TTC549 (cell line): Measurements from ENCODE around the gene KSR2.
"Not testable (repeated sequence)": the region's sequence is repeated elsewhere in the genome, so short reads cannot be mapped to it uniquely, and the experiment has no call there.

ENCODE experiments used
- FAIRE-seq: peaks from 2 replicates; lab custom pipeline; 2012; peaks lifted over from hg19 to GRCh38; lab: Jason Lieb, UNC

Gene KSR2

DNA sequence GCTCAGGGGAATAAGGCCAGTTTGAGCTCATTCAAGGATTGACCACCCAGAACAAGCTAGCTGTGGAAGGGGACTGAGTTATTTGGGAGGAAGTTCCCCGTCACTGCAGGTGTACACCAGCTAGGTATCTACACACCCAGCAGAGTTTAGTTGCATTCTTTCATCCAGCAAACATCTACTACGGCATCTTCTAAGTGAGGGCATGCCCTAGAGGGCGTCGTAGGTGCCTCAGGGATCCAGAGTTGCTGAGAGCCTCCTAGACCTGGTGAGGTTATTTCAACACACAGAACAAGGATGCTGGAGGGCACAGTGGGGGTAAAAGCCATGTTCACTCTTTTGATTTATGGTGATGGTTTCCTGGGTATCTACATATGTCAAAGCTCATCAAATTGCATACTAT lies 149.6 kb downstream of the KSR2 start:
- FAIRE-seq: no peak

DNA sequence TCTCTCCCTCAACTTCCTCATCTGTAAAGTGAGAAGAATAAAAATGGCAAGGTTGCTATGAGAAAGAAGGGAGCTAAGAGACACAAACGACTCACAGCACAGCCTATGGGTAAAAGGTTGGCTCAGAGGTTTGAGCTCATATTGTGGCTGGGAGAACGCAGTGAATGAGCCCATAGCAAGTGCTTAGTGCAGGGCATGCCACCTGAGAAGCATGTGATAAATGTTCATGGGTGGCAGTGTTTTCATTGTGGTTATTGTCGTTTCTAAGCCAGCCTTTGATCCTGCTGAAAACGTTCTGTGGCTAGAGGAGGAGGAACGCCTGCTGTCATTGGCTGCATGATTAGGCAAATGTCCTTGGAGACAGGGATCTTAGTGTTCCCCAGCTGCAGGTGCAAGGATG lies 150.4 kb downstream of the KSR2 start:
- FAIRE-seq: no peak

DNA sequence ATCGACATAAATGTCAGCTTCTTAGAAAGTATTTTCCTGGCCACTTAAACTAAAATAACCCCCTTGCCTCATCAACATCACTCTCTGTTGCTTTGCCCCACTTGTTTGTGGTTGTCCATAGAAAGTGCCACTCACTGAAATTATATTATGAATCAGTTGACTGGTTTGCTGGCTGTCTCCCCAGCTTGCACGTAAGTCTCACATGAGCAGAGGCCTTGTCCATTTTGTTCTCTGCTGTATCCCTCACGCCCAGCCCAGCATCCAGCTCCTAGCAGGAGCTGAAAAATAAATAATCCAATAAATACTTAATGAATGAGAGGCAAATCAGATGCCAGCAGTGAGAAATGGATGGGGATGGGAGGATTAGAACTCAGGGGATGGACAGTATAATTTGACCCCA lies 159.3 kb downstream of the KSR2 start:
- FAIRE-seq: no peak

DNA sequence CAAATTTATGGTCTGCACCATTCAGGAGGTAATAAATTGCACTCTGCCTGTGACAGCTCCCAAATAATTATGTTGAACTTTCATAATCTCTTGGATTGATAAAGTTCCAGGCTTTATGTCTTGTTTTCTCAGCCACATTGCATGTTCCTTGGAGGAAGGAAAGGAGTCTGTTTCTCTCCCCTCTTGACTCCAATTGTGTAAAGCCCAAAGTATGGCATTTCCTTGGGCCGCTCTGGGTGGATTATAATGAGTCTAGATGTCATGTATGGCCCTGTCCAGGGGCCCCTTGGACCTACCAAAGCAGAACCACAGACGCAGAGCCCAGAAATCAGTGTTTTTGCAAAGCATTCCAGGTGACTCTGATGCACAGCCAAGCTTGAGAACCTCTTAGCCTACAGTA lies 160.8 kb downstream of the KSR2 start:
- no peak for FAIRE-seq

DNA sequence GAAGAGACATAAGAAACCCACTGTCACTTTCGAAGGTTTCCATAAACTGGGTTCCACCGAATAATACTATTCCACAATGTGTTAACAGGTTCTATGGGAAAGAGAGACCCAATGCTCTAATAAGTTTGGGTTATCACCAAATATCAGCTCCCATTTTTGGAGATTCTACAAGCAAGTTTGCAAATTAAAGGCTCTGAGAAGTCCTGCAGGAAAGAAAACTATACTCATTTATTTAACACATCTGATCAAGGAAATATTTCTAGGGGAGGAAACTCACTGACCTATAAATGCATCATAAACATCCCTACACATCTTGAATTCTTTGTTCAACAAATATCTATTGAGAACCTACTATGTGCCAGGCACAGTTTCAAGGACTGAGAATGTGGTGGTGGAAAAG lies 161.4 kb downstream of the KSR2 start:
- FAIRE-seq: no peak

DNA sequence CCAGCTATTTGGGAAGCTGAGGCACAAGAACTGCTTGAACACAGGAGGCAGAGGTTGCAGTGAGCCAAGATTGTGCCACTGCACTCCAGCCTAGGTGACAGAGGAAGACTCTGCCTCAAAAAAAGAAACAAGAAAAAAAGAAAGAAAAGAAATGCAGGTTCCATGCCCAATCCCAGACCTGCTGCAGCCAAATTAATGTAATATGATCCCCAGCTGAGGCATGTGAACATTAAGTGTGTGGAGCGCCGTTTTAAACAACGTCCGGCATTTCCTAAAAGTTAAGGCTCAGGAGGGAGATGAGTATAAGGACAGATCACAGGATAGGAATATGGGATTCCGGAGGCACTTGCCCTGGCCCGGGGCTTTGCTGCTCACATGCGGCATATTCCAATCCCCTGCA lies 162.9 kb downstream of the KSR2 start:
- FAIRE-seq: no peak

DNA sequence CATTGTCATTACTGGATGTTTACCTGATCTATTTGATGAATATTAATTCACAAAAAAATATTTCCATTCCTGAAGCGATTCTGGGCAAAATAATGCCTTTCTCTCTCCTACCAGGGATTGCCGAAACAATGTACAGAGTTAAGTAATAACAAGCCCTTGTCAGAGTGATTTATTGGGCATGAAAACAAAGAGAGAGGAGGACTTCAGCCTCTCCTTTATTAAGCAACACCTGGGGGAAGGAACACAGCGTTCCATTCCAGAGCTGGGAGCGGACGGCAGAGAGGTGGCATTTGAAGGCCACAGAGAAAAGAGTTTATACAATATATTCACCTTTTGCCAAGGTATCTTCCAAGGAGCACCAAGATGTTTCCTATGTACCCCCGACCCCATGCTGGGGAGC lies 165.8 kb downstream of the KSR2 start:
- FAIRE-seq: no peak

DNA sequence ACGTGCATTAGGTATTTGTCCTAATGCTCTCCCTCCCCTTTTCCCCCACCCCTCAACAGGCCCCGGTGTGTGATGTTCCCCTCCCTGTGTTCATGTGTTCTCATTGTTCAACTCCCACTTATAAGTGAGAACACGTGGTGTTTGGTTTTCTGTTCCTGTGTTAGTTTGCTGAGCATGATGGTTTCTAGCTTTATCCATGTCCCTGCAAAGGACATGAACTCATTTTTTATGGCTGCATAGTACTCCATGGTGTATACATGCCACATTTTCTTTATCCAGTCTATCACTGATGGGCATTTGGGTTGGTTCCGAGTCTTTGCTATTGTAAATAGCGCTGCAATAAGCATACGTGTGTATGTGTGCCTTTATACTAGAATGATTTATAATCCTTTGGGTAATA lies 168.1 kb downstream of the KSR2 start:
- not testable (repeated sequence) for FAIRE-seq

DNA sequence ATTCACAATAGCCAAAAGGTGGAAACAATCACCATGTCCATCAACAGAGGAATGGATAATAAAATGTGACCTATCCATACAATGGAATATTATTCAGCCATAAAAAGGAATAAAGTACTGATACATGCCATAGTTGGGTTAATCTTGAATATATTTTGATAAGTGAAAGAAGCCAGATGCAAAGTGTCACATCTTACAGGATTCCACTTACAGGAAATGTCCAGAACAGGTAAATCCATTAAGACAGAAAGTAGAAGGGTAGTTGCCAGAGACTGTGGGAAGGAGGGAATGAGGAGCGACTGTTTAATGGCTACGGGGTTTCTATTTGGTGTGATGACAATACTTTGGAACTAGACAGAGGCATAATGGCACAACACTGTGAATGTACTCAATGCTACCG lies 171.6 kb downstream of the KSR2 start:
- no peak for FAIRE-seq

DNA sequence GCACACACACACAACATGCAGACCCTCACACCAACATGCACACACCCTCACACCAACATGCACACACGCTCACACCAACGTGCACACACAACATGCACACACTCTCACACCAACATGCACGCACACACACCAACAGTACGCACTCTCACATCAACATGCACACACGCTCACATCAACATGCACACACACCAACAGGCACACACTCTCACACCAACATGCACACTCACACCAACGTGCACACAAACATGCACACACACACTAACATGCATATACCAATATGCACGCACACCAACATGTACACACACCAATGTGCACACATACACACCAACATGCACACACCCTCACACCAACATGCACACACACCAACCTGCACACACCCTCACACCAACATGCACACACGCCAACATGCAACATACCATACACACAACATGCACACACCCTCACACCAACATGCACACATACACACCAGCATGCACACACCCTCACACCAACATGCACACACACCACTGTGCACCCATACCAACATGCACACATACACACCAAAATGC lies 175.8 kb downstream of the KSR2 start:
- no peak for FAIRE-seq

DNA sequence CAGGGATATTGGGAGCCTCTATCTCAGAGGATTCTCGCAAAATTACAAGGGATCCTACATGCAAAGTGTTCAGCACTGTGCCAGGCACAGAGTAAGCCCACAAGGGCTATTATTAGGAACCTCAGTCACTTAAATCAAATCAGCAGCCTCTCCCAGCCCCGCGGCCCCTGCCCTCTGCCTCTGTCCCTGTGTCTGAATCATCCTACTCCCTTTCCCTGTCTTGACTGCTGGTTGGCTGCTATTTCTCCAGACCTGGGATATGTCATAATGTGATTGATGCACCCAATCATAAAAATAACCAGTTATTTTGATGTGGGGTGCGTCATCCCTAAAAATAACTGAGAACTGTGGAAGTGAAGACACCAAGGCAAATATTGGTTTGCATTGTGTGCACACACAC lies 176.3 kb downstream of the KSR2 start:
- FAIRE-seq: no peak

DNA sequence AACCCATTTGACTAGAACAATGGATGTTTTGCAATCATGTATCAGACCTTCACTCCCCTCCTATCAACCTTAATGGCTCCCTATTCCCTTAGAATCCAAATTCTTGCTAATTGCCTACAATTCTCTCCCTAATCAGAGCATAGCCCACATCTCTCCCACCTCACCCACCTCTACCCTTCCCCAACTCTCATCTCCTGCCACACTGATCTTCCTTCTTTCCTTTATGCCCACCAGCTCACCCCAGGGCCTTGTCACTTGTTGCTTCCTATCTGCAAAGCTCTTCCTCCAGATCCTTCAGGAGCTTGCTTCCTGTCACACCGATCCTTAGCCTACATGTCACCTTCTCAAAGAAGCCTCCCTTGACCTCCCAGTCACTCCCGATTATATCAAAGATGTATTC lies 177.8 kb downstream of the KSR2 start:
- FAIRE-seq: no peak

DNA sequence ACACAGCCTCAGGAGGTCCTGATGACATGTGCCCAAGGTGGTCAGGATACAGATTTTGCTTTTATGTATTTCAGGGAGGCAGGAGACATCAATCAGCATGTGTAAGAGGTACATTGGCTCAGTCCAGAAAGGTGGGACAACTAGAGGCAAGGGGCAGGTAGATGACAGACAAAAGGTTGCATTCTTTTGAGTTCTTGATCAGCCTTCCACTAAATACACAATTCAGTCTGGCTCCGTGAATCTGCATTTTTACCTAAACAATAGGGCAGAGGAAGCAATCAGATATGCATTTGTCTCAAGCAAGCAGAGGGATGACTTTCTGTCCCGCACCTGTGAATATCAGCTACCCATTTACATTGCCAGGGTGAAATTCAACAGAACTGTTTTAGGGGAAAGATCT lies 178.6 kb downstream of the KSR2 start:
- FAIRE-seq: no peak

DNA sequence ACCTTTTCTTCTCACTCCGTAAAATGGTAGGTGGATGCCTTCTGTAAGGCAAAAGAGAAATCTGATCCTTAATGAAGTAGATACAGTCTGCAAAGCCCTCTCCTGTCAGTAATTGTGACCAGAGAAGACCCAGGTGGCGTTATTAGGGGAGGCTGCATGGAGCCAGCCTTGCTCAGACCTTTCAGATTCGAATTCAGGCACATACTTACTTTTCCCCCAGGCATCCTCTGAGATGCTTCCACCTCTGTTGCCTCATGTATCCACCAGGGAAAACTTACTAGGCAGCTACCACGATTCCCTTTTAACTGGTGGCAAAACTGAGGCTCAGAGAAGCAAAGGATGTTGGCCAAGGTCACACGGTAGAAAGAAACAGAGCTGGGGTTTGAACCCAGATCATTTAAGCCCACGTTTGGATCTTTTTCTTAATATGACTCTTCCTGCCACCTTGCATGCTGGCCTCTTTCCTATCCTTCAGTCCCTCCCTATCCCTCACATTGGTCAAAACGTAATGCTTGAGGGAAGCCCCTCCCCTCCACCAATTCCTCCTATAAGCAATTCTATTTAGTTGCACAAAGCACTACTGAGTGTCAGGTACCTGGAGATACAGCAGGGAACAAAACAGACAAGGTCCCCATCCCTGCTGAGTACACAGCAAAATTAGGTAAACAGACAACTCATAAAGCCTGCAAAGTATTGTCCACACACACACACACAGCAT lies 179.4 kb downstream of the KSR2 start:
- no peak for FAIRE-seq

DNA sequence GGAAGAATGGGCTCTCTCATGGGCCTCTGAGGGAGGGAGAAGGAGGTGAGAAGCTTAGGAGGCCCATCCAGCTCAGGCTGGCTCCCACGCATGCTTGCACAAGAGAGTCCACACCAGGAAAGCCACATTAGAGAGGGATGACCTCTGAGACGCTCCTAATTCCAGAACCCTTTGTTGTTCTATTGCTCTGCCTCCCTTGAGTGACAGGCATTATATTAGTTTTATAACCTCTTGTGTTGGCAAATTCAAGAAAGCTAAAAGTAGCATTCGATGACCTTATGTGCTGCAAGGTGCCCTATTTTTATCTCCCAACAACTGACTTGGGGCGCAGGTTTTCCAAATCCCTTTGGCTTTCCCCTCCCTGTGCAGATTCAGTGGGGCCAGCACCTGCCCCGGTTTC lies 190.1 kb downstream of the KSR2 start:
- FAIRE-seq: no peak

DNA sequence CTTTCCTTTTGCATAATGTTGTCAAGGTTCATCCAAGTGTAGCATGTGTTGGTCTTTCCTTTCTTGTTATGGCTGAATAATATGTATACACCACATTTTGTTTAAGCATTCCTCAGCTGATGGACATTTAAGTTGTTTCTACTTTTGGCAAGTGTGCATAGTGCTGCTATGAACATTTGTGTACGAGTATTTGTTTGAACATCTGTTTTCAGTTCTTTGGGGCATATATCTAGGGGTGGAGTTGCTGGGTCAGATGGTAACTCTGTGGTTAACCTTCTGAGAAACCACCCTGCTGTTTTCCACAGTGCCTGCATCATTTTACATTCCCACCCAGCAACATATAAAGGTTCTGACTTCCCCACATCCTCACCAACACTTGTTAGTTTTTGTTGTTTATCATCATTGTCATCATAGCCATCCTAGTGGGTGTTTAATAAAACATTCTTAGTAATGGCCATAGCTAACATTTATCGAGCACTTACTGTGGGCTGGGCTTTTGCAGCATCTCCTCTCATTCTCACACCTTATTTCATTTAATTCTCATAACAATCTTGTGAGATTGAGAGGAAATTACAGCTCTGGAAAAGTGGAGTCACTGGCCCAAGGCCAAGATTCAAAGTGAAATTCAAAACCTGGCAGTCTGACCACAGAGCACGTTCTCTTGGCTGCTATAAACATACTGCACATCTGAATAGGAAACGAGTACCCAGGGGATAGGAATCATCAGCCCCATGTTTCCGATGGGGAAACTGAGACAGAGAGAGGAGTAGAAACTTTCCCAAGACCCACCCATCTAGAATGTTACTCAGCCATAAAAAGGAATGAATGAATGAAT lies 193.6 kb downstream of the KSR2 start:
- no peak for FAIRE-seq

DNA sequence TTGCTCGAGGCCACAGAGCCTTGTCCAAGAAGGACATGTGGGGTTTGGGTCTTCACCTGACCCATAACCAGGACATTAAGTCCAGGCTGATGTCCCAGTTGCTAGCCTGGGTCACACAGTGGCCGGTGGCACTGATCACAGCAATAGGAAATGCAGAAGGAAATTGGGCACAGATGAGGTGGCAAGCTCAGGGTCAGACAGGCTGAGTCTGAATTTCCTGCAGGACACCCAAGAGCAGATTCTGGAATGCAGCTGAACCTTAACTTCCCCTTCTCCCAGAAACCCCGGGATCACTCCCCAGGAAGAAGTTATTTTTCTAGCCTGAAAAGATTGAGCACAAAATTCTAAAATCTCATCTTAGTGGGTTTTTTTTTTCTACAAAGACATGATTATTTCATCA lies 199.9 kb downstream of the KSR2 start:
- FAIRE-seq: no peak

DNA sequence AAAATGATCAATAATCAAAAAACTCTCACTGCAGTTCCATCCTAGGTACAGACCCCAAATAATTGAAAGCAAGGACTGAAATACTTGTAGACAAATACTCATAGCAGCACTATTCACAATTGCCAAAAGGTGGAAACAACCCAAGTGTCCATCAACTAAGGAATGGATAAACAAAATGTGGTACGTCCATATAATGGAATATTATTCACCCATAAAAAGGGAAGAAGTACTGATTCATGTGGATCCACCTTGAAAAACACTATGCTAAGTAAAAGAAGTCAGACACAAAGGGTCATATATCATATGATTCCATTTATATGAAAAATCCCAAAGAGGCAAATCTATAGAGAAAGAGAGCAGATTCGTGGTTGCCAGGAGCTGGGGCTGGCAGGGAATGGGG lies 202.8 kb downstream of the KSR2 start:
- no peak for FAIRE-seq

DNA sequence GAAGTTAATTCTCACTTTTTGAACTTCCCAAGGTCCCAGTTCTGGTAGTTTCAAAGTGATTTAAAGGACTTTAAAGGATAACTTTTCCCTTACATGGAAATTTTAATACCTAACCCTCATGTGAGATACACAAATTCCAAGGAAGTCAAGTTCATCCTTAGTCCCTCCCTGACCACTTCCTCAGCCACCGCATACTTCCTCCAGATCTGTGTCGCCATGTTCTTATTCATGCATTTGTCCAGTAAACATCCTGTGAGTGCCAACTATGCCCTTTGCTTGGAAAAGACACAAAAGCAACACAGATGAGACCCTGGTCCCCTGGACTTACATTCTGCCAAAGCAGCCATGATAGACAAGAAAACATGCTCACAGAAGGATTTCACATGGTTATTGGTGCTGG lies 206.6 kb downstream of the KSR2 start:
- FAIRE-seq: no peak

DNA sequence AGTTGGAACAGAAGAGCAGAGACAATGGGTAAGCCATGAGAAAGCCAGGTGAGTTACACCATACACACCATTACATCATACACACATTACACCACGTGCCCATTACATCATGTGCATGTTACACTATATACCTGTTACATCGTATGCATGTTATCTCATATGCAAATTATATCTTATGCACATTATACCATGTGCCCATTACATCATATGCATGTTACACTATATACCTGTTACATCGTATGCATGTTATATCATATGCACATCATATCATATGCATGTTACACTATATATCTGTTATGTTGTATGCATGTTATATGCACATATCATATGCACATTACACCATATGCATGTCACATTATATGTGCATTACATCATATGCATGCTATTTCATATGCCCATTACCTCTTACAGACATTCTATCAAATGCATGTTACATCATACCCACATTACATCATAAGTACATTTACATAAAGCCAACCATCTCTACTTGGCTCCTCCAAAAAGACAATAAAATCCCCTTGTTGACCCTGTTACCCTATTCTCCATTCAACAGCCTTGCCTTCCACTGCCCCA lies 207.2 kb downstream of the KSR2 start:
- FAIRE-seq: no peak

DNA sequence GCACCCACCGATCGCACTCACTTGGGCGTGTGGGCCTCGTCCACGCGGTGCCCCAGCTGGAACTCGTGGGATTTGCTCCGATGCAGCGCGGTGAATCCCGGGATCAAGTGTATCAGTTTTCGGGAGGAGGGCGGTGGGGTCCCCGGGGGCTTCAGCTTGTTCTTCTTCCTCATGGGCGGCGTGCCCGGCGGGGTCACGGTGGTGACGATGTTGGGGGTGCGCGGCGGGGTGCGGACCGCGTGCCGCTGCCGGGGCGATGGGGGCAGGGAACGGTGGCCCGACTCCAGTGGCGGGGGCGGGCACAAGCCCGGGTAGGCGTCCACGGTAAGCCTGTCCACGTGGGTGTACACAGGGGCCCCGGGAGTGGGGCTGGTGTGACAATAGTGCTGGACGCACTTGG lies 207.8 kb downstream of the KSR2 start:
- FAIRE-seq: no peak

DNA sequence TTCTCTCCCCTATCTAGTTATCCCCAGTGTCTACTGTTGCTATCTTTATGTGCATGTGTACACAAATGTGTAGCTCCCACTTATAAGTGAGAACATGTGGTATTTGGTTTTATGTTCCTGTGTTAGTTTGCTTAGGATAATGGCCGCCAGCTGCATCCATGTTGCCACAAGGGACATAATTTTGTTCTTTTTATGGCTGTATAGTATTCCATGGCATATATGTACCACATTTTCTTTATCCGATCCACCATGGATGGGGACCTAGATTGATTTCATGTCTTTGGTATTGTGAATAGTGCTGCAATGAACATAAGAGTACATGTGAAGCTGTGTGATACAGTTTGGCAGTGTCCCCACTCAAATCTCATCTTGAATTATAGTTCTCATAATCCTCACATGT lies 218.1 kb downstream of the KSR2 start:
- FAIRE-seq: no peak

DNA sequence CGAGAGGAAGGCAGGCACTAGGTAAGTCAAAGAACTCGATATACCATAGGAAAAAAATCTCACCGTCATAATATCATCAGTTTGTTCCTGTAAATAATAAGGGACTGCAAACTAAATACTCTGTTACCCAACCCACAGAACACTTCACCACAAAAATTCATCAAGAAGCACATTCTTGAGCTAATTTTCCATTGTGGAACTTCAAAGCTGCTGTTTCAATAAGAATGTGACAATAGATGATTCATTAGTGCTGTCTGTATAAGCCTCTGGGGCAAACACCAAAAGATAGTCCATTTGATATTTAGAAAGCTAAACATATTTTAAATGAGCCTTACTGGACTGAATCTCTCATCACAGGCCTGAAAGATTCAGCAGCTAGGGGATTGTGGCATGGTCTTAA lies 219.4 kb downstream of the KSR2 start:
- no peak for FAIRE-seq
